Effector CD4-positive, alpha-beta T cell (primary cell): ENCODE data around the gene CGB3. TPM values are rescaled to one million over a fixed set of nuclear protein-coding genes. Genes with fewer than 3 reads are reported as not detected.
"Not testable (repeated sequence)": the region's sequence is repeated elsewhere in the genome, so short reads cannot be mapped to it uniquely, and the experiment has no call there.

ENCODE experiments used
- DNase-seq: peaks from one replicate; pipeline ENCODE4 v3.0.0-alpha.2; 2020
- total RNA-seq: gene quantifications from one replicate; lab custom pipeline; 2026; lab: John Stamatoyannopoulos, UW

Gene CGB3
- total RNA-seq, result not detected

GRCh38 chr19:49024233-49024632 lies at the start of gene CGB3:
CGB3 (minus strand) TSS chr19:49024333; CDS start chr19:49023971, 362 bp downstream.
- not testable (repeated sequence) for DNase-seq

- DNase-seq, result no peak
These were observed 47.9 kb upstream of the CGB3 start for GRCh38 chr19:49071860-49072547.

GRCh38 chr19:49070416-49070815 lies 46.3 kb upstream of the CGB3 start:
- no peak for DNase-seq

- no peak for DNase-seq
These were observed 44.9 kb upstream of the CGB3 start for GRCh38 chr19:49069026-49069425.

GRCh38 chr19:49067554-49067953 lies 43.4 kb upstream of the CGB3 start:
- no peak for DNase-seq

- DNase-seq, result no peak
These were observed 41.9 kb upstream of the CGB3 start for GRCh38 chr19:49065905-49066512.

GRCh38 chr19:49064768-49065611 lies 40.9 kb upstream of the CGB3 start, which contains the start of gene NTF4:
NTF4 (minus strand) TSS chr19:49064818; CDS start chr19:49061997, 2,821 bp downstream.
- DNase-seq, result no peak

- DNase-seq, result no peak
These were observed 40.0 kb upstream of the CGB3 start for GRCh38 chr19:49064029-49064629.

- no peak for DNase-seq
These were observed 37.3 kb upstream of the CGB3 start for GRCh38 chr19:49061445-49061844.

- DNase-seq, result no peak
These were observed 36.9 kb upstream of the CGB3 start for GRCh38 chr19:49061000-49061399.

GRCh38 chr19:49059053-49059452 lies 34.9 kb upstream of the CGB3 start:
- DNase-seq, result no peak

- DNase-seq, result no peak
These were observed 34.4 kb upstream of the CGB3 start for GRCh38 chr19:49058562-49058961.

- no peak for DNase-seq
These were observed 33.6 kb upstream of the CGB3 start, which contains the start of gene CGB7 for GRCh38 chr19:49057636-49058234. CGB7 (minus strand) TSS chr19:49057749; CDS start chr19:49055375, 2,374 bp downstream.

GRCh38 chr19:49056902-49057596 lies 32.9 kb upstream of the CGB3 start:
- DNase-seq, result not testable (repeated sequence)

- DNase-seq, result peak; percentile 21
These were observed 32.2 kb upstream of the CGB3 start for GRCh38 chr19:49056101-49056901.

GRCh38 chr19:49050376-49051033 lies 26.4 kb upstream of the CGB3 start:
- DNase-seq, result not testable (repeated sequence)

- not testable (repeated sequence) for DNase-seq
These were observed 25.7 kb upstream of the CGB3 start for GRCh38 chr19:49049834-49050233.

- not testable (repeated sequence) for DNase-seq
These were observed 24.9 kb upstream of the CGB3 start, which contains the start of gene CGB8 for GRCh38 chr19:49049011-49049410. CGB8 (minus strand) TSS chr19:49049111; CDS start chr19:49048739, 372 bp downstream.

GRCh38 chr19:49043548-49043947 lies 19.4 kb upstream of the CGB3 start, which contains the start of gene CGB5:
CGB5 (plus strand) TSS chr19:49043848; CDS start chr19:49044210, 362 bp downstream.
- DNase-seq, result not testable (repeated sequence)

GRCh38 chr19:49042666-49043065 lies 18.5 kb upstream of the CGB3 start:
- DNase-seq, result not testable (repeated sequence)
